LHCN-M2 (cell line): ENCODE measurements around the gene CR1L. TPM values are rescaled to one million over a fixed set of nuclear protein-coding genes. Genes with fewer than 3 reads are reported as not detected.
"Not testable (repeated sequence)": the region's sequence is repeated elsewhere in the genome, so short reads cannot be mapped to it uniquely, and the experiment has no call there.

Experiments used
- DNase-seq: peaks from one replicate; pipeline ENCODE4 v3.0.0-alpha.2; 2012; ENCODE audit warnings: low read depth
- polyA plus RNA-seq: library from polyadenylated mRNA; unstranded; fragments of >200 nt; gene quantifications from one replicate; pipeline ENCODE4 v1.2.1, GENCODE V29; 2012; ENCODE audit warnings: missing spikeins
- total RNA-seq: library from RNA; depleted of rRNA; stranded (reverse); fragments of >200 nt; gene quantifications from 2 replicates; pipeline ENCODE4 v1.2.3, GENCODE V29; 2014; rRNA removed

CR1L gene
- total RNA-seq = not detected in 2 replicates
- polyA plus RNA-seq = not detected

- DNase-seq = peak; percentile 35
Measured at GRCh38 chr1:207644852-207645634, at the start of gene CR1L. TSS of gene CR1L (plus strand) at chr1:207645133. CDS start at chr1:207645234, 101 bp downstream.

- DNase-seq = peak; percentile 22
Measured at GRCh38 chr1:207603777-207604176, 41.2 kb upstream of the CR1L start.

- DNase-seq = no peak
Measured at GRCh38 chr1:207605444-207606361, 39.2 kb upstream of the CR1L start.

DNA sequence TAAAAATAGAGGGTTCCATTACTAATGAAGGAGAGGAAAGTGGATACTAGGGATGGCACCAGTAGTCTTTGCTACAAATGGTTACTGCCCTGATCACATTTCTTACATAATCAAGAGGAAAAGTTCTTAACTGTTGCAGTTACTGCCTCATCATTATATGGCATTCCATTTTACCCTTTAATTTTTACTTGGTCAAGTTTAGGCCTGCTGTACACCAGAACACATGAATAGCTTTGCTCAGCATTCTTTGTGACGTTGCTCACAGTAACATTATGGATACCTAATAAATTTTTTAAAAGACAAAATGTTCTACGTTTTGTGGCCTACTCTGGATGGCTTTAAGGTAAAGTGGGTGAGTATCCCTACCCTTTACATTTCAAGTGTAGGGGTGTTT lies 38.6 kb upstream of the CR1L start:
- no peak for DNase-seq

GRCh38 chr1:207612762-207613161 lies 32.2 kb upstream of the CR1L start:
- DNase-seq = no peak

- peak; percentile 50 for DNase-seq
Measured at GRCh38 chr1:207619871-207620542, 24.9 kb upstream of the CR1L start.

- no peak for DNase-seq
Measured at GRCh38 chr1:207620543-207620893, 24.4 kb upstream of the CR1L start.

DNA sequence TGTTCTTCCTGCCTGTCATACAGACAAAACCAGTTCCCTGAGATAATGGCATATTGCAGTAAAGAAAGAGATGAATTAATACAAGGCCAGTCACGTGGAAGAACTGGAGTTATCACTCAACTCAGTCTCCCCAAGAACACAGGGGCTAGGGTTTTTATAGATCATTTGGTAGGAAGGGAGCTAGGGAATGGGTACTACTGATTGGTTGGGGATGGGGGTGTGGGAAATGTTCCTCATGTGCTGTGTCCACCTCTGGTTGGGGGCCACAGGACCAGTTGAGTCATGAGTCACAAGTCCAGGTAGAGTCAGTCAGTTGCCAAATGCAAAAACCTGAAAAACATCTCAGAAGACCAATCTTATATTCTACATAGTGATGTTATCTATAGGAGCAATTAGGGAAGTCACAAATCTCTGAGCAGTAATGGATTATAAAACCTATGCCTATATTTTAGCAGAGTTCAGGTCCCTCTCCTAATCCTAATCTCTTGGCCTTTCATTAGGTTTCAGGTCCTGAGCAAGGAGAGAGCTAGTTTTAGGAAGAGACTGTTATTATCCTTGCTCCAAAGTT lies 19.3 kb upstream of the CR1L start:
- DNase-seq = not testable (repeated sequence)

DNA sequence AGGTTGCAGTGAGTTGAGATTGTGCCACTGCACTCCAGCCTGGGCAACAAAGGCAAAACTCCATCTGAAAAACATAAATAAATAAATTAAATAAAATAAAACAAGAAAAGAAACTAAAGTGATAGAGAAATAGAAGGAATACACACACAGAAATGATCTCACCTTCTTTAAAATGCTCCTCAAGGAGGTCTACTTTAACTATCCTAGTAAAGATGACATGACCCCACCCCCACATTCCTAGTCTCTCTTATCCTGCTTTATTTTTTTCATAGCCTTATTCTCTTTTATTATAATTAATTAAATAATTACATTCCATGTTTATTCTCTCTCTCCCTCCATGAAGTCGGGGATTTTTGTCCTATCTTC lies 18.0 kb upstream of the CR1L start:
- no peak for DNase-seq

DNA sequence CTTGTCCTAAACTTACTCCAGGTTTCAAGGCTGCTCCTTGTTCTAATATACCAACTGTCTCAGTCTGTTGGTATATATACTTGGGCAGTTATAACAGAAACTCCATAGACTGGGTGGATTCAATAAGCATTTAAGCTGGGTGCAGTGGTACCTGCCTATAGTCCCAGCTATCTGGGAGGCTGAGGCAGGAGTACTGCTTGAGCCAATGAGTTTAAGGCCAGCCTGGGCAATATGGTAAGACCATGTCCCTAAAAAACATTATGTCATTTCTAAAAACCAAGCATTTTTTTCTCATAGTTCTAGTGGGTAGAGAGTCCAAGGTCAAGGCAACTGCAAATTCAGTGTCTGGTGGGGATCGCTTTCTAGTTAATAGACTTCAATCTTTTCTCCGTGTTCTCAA lies 17.4 kb upstream of the CR1L start:
- no peak for DNase-seq

DNA sequence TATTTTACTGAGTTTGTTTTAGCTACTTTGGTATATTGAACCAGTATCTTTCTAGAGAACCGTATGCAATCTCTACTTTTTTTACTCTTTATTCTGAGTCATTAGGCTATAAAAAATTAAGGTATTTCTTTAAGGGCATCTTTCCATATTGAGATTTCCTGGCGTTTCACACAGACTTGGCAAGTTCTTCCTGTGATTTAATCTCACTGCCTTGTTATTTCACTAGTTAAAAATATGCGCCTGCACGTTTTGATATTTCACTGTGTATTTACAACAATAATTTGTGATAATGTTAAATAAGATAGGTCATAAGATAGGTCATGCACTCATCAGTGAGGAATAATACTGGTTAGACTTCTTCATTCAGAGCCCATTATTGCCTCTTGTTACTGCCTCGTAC lies 16.2 kb upstream of the CR1L start:
- DNase-seq = no peak

- DNase-seq = no peak
Measured at GRCh38 chr1:207631137-207631536, 13.8 kb upstream of the CR1L start.

DNA sequence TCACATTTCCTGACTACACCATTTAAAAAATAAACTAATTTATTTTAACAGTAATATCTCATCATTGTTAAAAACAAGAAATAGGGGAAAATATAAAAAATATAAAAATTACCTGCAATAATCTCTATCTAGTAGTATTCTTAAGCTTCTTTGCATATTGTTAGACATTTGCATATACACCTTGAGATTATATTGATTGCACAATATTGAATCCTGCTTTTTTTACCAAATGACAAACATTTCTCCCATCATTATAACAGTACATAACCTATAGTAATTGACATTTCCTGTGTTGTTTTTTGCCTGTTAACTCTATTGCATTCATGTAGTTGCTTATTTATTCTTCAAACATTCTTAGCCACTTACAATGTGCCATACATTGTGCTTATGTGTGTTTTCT lies 11.7 kb upstream of the CR1L start:
- DNase-seq = no peak

- not testable (repeated sequence) for DNase-seq
Measured at GRCh38 chr1:207633699-207634289, 11.1 kb upstream of the CR1L start.

GRCh38 chr1:207634293-207634692 lies 10.6 kb upstream of the CR1L start:
- not testable (repeated sequence) for DNase-seq

DNA sequence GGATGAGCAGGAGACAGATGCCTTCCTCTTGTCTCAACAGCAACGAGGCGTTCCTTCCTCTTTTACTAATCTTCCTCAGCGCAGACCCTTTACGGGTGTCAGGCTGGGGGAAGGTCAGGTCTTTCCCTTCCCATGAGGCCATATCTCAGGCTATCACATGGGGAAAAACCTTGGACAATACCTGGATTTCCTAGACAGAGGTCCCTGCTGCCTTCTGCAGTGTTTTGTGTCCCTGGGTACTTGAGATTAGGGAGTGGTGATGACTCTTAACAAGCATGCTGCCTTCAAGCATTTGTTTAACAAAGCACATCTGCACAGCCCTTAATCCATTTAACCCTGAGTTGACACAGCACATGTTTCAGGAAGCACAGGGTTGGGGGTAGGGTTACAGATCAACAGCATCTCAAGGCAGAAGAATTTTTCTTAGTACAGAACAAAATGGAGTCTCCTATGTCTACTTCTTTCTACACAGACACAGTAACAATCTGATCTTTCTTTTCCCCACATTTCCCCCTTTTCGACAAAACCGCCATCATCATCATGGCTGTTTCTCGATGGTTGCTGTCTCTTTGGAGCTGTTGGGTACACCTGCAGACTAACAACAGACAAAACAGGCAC lies 9.3 kb upstream of the CR1L start:
- not testable (repeated sequence) for DNase-seq

DNA sequence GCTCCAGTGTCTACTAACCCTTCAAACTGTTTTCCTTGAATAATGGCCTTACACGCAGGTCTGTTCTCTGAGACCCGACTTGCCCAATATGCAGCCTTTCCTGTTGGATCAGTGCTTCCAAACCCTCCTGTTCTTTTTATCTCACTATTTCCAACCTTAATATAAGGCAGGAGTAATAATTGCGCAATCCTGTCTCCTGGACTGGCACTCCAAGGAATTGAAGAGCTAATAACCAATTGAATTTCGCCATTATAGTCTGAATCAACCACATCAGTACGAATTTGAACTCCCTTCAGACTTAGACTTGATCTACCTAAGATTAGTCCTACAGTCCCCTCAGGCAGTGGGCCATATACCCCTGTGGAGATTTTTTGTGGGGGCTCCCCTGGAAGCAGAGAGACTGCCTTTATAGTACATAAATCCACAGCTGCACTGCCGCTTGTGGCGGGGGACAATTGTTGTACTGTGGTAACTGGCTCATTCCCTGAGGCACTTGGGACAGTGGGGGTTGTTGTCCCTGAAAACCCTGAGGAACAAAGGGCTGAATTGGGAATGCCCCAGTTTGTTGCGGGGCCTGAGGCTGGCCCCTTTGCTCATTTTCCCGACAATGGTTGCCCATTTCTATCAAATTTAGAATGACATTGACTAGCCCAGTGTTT lies 6.3 kb upstream of the CR1L start:
- not testable (repeated sequence) for DNase-seq

DNA sequence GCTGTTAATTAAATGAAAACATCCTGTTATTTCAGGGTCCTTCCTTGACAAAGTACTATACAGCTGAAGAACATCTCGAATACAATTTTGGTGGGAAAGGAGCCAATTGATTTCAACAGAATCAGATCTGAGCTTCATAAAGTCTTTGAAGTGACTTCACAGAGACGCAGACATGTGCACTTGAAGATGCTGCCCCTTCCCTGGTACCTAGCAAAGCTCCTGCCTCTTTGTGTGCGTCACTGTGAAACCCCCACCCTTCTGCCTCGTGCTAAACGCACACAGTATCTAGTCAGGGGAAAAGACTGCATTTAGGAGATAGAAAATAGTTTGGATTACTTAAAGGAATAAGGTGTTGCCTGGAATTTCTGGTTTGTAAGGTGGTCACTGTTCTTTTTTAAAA lies 5.6 kb upstream of the CR1L start:
- not testable (repeated sequence) for DNase-seq

- DNase-seq = no peak
Measured at GRCh38 chr1:207644166-207644851, 624 bp upstream of the CR1L start.

GRCh38 chr1:207645635-207646081 lies 725 bp downstream of the CR1L start:
- DNase-seq = no peak
